HCT116 (cell line): Measurements from ENCODE around the gene GRIK4. TPM values are rescaled to one million over a fixed set of nuclear protein-coding genes. Genes with fewer than 3 reads are reported as not detected.

Experiments used
- ATAC-seq: fragments of 200-7000 bp; cut with Tn5 transposase; 2 replicates; pipeline ENCODE4 v1.9.1; 2020; ENCODE audit warnings: mild to moderate bottlenecking, moderate library complexity
- BruUV-seq: library from RNA; stranded (reverse); fragments of 400-500 nt; replicated peaks from 2 replicates; lab custom pipeline; 2021; lab: Mats Ljungman, UMichigan
- CTCF ChIA-PET: fragments of 300-600 bp; sonication (Branson Sonifier 250); formaldehyde crosslinking; loops from one replicate; lab custom pipeline; 2021; ENCODE audit warnings: antibody characterized with exemption; lab: Charles Lee
- POLR2A ChIA-PET: fragments of 300-600, 350-600 bp; sonication (Branson Sonifier 250); formaldehyde crosslinking; loops from one replicate; lab custom pipeline; 2021; ENCODE audit warnings: antibody characterized with exemption; lab: Charles Lee
- RAD21 ChIA-PET, 2 experiments: fragments of 300-600 bp; sonication (Branson Sonifier 250); formaldehyde crosslinking; loops; one replicate each; lab custom pipeline; 2023; ENCODE audit warnings: low total read pairs in 2 of 2; ENCODE audit not compliant: uncharacterized antibody in 2 of 2, unreplicated experiment in 2 of 2, low non-redundant PET in 1 of 2; lab: Charles Lee
- DNase-seq: peaks from one replicate; pipeline ENCODE4 v3.0.0-alpha.2; 2010; ENCODE audit warnings: low read depth, low spot score
- H2AFZ ChIP-seq: fragments of 200-600 bp; shearing (Covaris generic), sonication (generic); 2 replicates; pipeline ENCODE4 v1.6.1; 2017; ENCODE audit warnings: low read depth, mixed run types, mixed read lengths, antibody characterized with exemption, low read length; ENCODE audit not compliant: poor library complexity, severe bottlenecking
- H3K27ac ChIP-seq: 2 replicates; pipeline ENCODE4 v1.5.1; 2012; ENCODE audit warnings: low read depth, low read length
- H3K27me3 ChIP-seq: fragments of 200-600 bp; sonication (generic); 2 replicates; pipeline ENCODE4 v1.6.1; 2016; ENCODE audit warnings: mixed run types, low read length, mixed read lengths; ENCODE audit not compliant: insufficient read depth
- H3K36me3 ChIP-seq, 2 experiments: fragments of 200-500 bp in 1 of 2; fragments of 200-600 bp in 1 of 2; sonication (Bioruptor generic) in 1 of 2; sonication (generic) in 1 of 2; 2 replicates each; pipeline versions ENCODE4 v1.5.1 to v1.6.1; 2014 to 2016; ENCODE audit warnings: low read length in 2 of 2, inconsistent platforms in 1 of 2, mixed read lengths in 1 of 2, mixed run types in 1 of 2; ENCODE audit not compliant: insufficient read depth in 2 of 2, control insufficient read depth in 1 of 2
- H3K4me1 ChIP-seq, 2 experiments: fragments of 200-600 bp in 1 of 2; sonication (generic) in 1 of 2; 2 replicates each; pipeline versions ENCODE4 v1.5.1 to v1.6.1; 2012 to 2017; ENCODE audit warnings: low read length in 2 of 2, inconsistent platforms in 1 of 2, mild to moderate bottlenecking in 1 of 2, mixed read lengths in 1 of 2, mixed run types in 1 of 2, moderate library complexity in 1 of 2; ENCODE audit not compliant: insufficient read depth in 2 of 2, control insufficient read depth in 1 of 2
- H3K4me2 ChIP-seq: fragments of 200-600 bp; sonication (generic); 2 replicates; pipeline ENCODE4 v1.6.1; 2017; ENCODE audit warnings: mixed run types, low read length, mixed read lengths
- H3K4me3 ChIP-seq, 2 experiments: fragments of 200-600 bp in 1 of 2; sonication (generic) in 1 of 2; replicated peaks in 1 of 2; 2 replicates each; pipeline ENCODE4 v1.5.1; 2011 to 2016; ENCODE audit warnings: low read length in 2 of 2, control low read depth in 1 of 2, low read depth in 1 of 2, mild to moderate bottlenecking in 1 of 2, mixed read lengths in 1 of 2, mixed run types in 1 of 2
- H3K79me2 ChIP-seq: fragments of 200-600 bp; sonication (generic); 2 replicates; pipeline ENCODE4 v1.6.1; 2017; ENCODE audit warnings: mild to moderate bottlenecking, mixed run types, low read length, moderate library complexity, mixed read lengths; ENCODE audit not compliant: insufficient read depth
- H3K9ac ChIP-seq: fragments of 200-600 bp; sonication (generic); 2 replicates; pipeline ENCODE4 v1.6.1; 2016; ENCODE audit warnings: low read length, mixed read lengths
- H3K9me2 ChIP-seq: fragments of 200-600 bp; sonication (generic), shearing (Covaris generic); 2 replicates; pipeline ENCODE4 v1.6.1; 2017; ENCODE audit warnings: mixed run types, mild to moderate bottlenecking, moderate library complexity; ENCODE audit not compliant: insufficient read depth
- H3K9me3 ChIP-seq, 2 experiments: fragments of 200-500 bp in 1 of 2; fragments of 200-600 bp in 1 of 2; sonication (Bioruptor generic) in 1 of 2; sonication (generic) in 1 of 2; 2 replicates each; pipeline ENCODE4 v1.6.1; 2014 to 2017; ENCODE audit warnings: low read length in 2 of 2, mixed read lengths in 2 of 2, inconsistent platforms in 1 of 2, low read depth in 1 of 2, mild to moderate bottlenecking in 1 of 2, mixed run types in 1 of 2, moderate library complexity in 1 of 2; ENCODE audit not compliant: control insufficient read depth in 1 of 2, insufficient read depth in 1 of 2
- H4K20me1 ChIP-seq: fragments of 200-600 bp; sonication (generic), shearing (Covaris generic); 2 replicates; pipeline ENCODE4 v1.6.1; 2017; ENCODE audit warnings: mixed run types, mild to moderate bottlenecking, moderate library complexity; ENCODE audit not compliant: insufficient read depth
- CBX3 ChIP-seq: IDR thresholded peaks from 2 replicates; pipeline ENCODE4 v1.6.1; 2012; ENCODE audit warnings: low read depth
- EGR1 ChIP-seq: IDR thresholded peaks from 2 replicates; pipeline ENCODE4 v1.6.1; 2012; ENCODE audit warnings: low read depth
- EZH2 ChIP-seq: fragments of 200-600 bp; sonication (generic); IDR thresholded peaks from 2 replicates; pipeline ENCODE4 v1.6.1; 2017; ENCODE audit warnings: antibody characterized with exemption, mixed run types
- EZH2phosphoT487 ChIP-seq: fragments of 200-600 bp; IDR thresholded peaks from 2 replicates; pipeline ENCODE4 v1.6.1; 2018; ENCODE audit warnings: antibody characterized with exemption, borderline replicate concordance
- FOSL1 ChIP-seq: IDR thresholded peaks from 2 replicates; pipeline ENCODE4 v1.6.1; 2012; ENCODE audit warnings: low read depth
- POLR2A ChIP-seq: IDR thresholded peaks from 2 replicates; pipeline ENCODE4 v1.7.0; 2011; ENCODE audit warnings: borderline replicate concordance; ENCODE audit not compliant: insufficient read depth, insufficient read length; ENCODE audit errors: extremely low read depth
- SRF ChIP-seq: IDR thresholded peaks from 2 replicates; pipeline ENCODE4 v1.6.1; 2012; ENCODE audit warnings: low read depth
- intact Hi-C: fragments of 100-400 bp; cut with micrococcal nuclease; formaldehyde crosslinking; loops from 2 replicates; pipeline ENCODE4 v1.10.0; 2022
- total RNA-seq: library from RNA; stranded (reverse); gene quantifications from one replicate; pipeline ENCODE4 v1.2.1, GENCODE V29; 2021; ENCODE audit not compliant: unreplicated experiment
- TF ChIP-seq, protein P1 (sequence below): IDR thresholded peaks from 2 replicates; pipeline ENCODE4 v1.6.1; 2012
- TF ChIP-seq, protein P2 (sequence below): IDR thresholded peaks from 2 replicates; pipeline ENCODE4 v1.6.1; 2011; ENCODE audit warnings: mild to moderate bottlenecking, low read length, moderate library complexity; ENCODE audit not compliant: insufficient replicate concordance; ENCODE audit errors: extremely low read depth

The GRIK4 gene
- total RNA-seq, 1 experiment from 2014 or later = 0.52 TPM

DNA sequence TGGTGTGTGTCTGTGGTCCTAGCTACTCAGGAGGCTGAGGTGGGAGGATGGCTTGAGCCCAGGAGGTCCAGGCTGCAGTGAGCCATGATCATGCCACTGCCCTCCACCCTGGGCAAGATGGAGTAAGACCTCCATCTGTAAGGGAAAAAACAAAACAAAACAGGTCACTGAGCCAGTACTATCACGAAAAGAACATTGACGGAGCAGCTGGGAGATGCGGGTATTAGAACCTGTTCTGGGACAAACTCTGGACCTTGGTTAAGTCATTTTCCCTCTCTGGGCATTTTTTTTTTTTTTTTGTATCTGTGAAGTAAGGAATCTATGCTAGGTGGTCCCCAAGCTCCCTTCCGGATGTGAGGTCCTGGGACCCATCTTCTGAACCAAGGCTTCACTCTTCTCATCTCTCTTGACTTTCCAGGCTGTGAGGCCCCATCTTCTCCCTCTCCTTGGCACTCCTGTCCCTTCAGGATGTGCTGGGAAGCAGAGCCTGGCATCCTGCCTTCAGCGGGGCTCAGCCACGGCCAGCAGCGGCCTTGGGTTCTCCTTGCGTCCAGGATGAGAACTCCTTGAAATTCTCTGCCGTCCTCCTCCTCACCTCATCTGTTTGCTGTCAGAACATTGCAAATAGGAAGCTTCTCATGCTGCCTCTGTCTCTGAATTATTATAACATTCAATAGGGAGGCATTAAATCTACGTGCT, 130.8 kb downstream of the GRIK4 start (continued):
- TF ChIP-seq EZH2phosphoT487 = no peak
- TF ChIP-seq SRF = no peak

DNA sequence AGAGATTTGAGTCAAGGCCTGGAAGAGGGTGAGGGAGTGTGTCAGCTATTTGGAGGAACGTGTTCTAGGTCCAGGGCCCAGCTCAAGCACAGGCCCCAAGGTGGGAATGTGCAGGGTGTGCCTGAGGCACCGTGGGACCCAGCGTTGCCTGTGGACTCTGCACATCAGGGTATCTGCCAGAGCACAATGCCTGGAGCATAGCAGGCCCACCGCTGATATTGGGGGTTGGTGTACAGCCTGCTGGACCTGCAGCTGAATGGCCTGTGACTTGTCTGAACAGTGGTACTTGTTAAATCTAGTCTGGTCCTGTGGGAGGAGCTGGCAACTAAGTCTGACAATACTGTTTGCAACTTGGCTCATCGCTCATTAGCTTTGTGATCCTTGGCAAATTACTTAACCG, 131.7 kb downstream of the GRIK4 start:
- DNase-seq (no peak), ATAC-seq (no peak)
- no peak overlapping the region for H3K4me2 ChIP-seq
- no TSS peak for BruUV-seq
- no peak overlapping the region for H3K4me3 ChIP-seq
- no peaks in the 10 kb centered on the region for H3K9me3 ChIP-seq
- TF ChIP-seq EZH2 = no peak
- H3K27ac ChIP-seq = no peak overlapping the region
- H3K27me3 ChIP-seq = peaks cover 16% of the 10 kb centered on the region; the same call in 1 of the 2 replicates
- no peaks in the 10 kb centered on the region for H3K36me3 ChIP-seq
- ChIA-PET POLR2A (no interaction called here), CTCF (no interaction called here), RAD21 (no interaction called here)
- no peaks in the 10 kb centered on the region for H3K4me1 ChIP-seq
- H3K9ac ChIP-seq = no peak overlapping the region
- H2AFZ ChIP-seq = no peak overlapping the region
- H3K79me2 ChIP-seq = no peaks in the 10 kb centered on the region
- H3K9me2 ChIP-seq = no peaks in the 10 kb centered on the region
- intact Hi-C loops = no loop called here
- H4K20me1 ChIP-seq = no peaks in the 10 kb centered on the region

DNA sequence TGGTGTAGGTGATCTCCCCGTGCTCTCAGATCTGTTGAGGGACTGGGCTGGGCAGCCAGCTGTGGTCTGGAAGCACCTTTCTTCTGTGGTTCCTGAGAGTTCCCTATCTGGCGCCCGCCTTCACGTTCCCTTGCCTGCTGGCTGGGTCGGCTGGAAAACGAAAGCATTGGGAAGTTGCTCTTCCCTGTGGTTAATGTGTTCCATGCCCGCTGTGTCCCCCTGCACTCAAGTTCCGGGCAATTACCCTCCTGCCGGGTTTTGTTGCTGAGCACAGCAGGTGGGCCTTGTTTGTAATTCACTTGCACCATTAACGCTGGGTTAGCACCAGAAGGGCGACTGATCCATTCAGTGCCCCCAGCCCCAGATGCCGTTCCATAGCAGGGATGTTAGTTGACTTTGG, 134.1 kb downstream of the GRIK4 start:
- H3K27me3 ChIP-seq = peaks cover 16% of the 10 kb centered on the region; the same call in 1 of the 2 replicates
- POLR2A ChIA-PET = no interaction called here
- no peaks in the 10 kb centered on the region for H3K79me2 ChIP-seq
- no peaks in the 10 kb centered on the region for H3K4me1 ChIP-seq
- H2AFZ ChIP-seq = no peak overlapping the region
- H3K27ac ChIP-seq = no peak overlapping the region
- TF ChIP-seq, protein P1, sequence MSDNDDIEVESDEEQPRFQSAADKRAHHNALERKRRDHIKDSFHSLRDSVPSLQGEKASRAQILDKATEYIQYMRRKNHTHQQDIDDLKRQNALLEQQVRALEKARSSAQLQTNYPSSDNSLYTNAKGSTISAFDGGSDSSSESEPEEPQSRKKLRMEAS = no peak
- TF ChIP-seq EZH2phosphoT487 = no peak
- no peak for TF ChIP-seq FOSL1
- no peak for TF ChIP-seq CBX3
- TF ChIP-seq, protein P2, sequence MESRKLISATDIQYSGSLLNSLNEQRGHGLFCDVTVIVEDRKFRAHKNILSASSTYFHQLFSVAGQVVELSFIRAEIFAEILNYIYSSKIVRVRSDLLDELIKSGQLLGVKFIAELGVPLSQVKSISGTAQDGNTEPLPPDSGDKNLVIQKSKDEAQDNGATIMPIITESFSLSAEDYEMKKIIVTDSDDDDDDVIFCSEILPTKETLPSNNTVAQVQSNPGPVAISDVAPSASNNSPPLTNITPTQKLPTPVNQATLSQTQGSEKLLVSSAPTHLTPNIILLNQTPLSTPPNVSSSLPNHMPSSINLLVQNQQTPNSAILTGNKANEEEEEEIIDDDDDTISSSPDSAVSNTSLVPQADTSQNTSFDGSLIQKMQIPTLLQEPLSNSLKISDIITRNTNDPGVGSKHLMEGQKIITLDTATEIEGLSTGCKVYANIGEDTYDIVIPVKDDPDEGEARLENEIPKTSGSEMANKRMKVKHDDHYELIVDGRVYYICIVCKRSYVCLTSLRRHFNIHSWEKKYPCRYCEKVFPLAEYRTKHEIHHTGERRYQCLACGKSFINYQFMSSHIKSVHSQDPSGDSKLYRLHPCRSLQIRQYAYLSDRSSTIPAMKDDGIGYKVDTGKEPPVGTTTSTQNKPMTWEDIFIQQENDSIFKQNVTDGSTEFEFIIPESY = no peak
- TF ChIP-seq EGR1 = no peak
- TF ChIP-seq POLR2A = no peak
- TF ChIP-seq, all 23 proteins: peak for 0
- no peaks in the 10 kb centered on the region for H3K36me3 ChIP-seq
- no peak for DNase-seq
- ATAC-seq = no peak
- no peak overlapping the region for H3K4me2 ChIP-seq
- H3K9me2 ChIP-seq = no peaks in the 10 kb centered on the region
- intact Hi-C loops = no loop called here
- H3K9me3 ChIP-seq = no peaks in the 10 kb centered on the region
- no peak overlapping the region for H3K4me3 ChIP-seq
- H4K20me1 ChIP-seq = no peaks in the 10 kb centered on the region
- no TSS peak for BruUV-seq
- H3K9ac ChIP-seq = no peak overlapping the region
- CTCF ChIA-PET = interaction anchor here (1.2 kb wide), 1 partner anchor 14 kb away, joined by 4 read pairs; no protein-coding TSS in a partner anchor
- RAD21 ChIA-PET = no interaction called here
